OCI-M2 (cell line): ENCODE measurements around the gene AGPAT3.

Experiments
- DNase-seq: peaks from one replicate; lab custom pipeline; 2025; ENCODE audit not compliant: unreplicated experiment; lab: John Stamatoyannopoulos, UW

The AGPAT3 gene

GRCh38 chr21:43905726-43906455 lies 40.9 kb downstream of the AGPAT3 start:
- no peak for DNase-seq

GRCh38 chr21:43906585-43907370 lies 41.8 kb downstream of the AGPAT3 start:
- DNase-seq = no peak

GRCh38 chr21:43907751-43908150 lies 42.7 kb downstream of the AGPAT3 start:
- no peak for DNase-seq

- no peak for DNase-seq
These were observed 43.1 kb downstream of the AGPAT3 start for GRCh38 chr21:43908167-43908566.

- no peak for DNase-seq
These were observed 44.8 kb downstream of the AGPAT3 start for GRCh38 chr21:43909741-43910400.

GRCh38 chr21:43910460-43910859 lies 45.4 kb downstream of the AGPAT3 start:
- DNase-seq = no peak

GRCh38 chr21:43911015-43911934 lies 46.3 kb downstream of the AGPAT3 start:
- no peak for DNase-seq

GRCh38 chr21:43911935-43912487 lies 47.0 kb downstream of the AGPAT3 start:
- DNase-seq = no peak

- DNase-seq = no peak
These were observed 47.5 kb downstream of the AGPAT3 start for GRCh38 chr21:43912500-43912899.

GRCh38 chr21:43912910-43913309 lies 47.9 kb downstream of the AGPAT3 start:
- no peak for DNase-seq

GRCh38 chr21:43913928-43914327 lies 48.9 kb downstream of the AGPAT3 start:
- no peak for DNase-seq

- DNase-seq = no peak
These were observed 51.1 kb downstream of the AGPAT3 start for GRCh38 chr21:43916076-43916475.

- DNase-seq = no peak
These were observed 51.9 kb downstream of the AGPAT3 start for GRCh38 chr21:43916691-43917514.

GRCh38 chr21:43917515-43918384 lies 52.7 kb downstream of the AGPAT3 start:
- DNase-seq = no peak

- DNase-seq = no peak
These were observed 53.4 kb downstream of the AGPAT3 start for GRCh38 chr21:43918385-43918947.

GRCh38 chr21:43919283-43919682 lies 54.3 kb downstream of the AGPAT3 start:
- DNase-seq = no peak

- DNase-seq = no peak
These were observed 55.1 kb downstream of the AGPAT3 start for GRCh38 chr21:43919871-43920801.
